A549 (cell line): ENCODE measurements around the gene C17orf107. TPM values are rescaled to one million over a fixed set of nuclear protein-coding genes. Genes with fewer than 3 reads are reported as not detected.

ENCODE experiments used
- ATAC-seq, 2 experiments: fragments of 200-7000 bp in 1 of 2; fragments of >200 bp in 1 of 2; cut with Nextera tagmentation in 1 of 2; cut with Tn5 transposase in 1 of 2; 3 replicates each; pipeline versions ENCODE4 v1.8.0 to v1.9.1; 2018 to 2020; ENCODE audit warnings: mild to moderate bottlenecking in 1 of 2, moderate library complexity in 1 of 2
- CTCF ChIA-PET: fragments of 300-600 bp; sonication (Branson Sonifier 250); formaldehyde crosslinking; extraction: SDS; loops from one replicate; lab custom pipeline; 2021; ENCODE audit warnings: antibody characterized with exemption, inconsistent platforms; lab: Yijun Ruan, JAX
- POLR2A ChIA-PET: fragments of 350-600 bp; formaldehyde crosslinking; extraction: SDS; loops from one replicate; lab custom pipeline; 2021; ENCODE audit warnings: antibody characterized with exemption, inconsistent platforms; lab: Yijun Ruan, JAX
- DNase-seq, 2 experiments: peaks; one replicate each; pipeline versions ENCODE4 v3.0.0 to v3.0.0-alpha.2; 2011 to 2016; ENCODE audit warnings: low read depth in 1 of 2, low spot score in 1 of 2
- FAIRE-seq: peaks from 2 replicates; lab custom pipeline; 2011; peaks lifted over from hg19 to GRCh38; lab: Jason Lieb, UNC
- H3K27ac ChIP-seq, 2 experiments: fragments of >200 bp; sonication (Bioruptor Twin); formaldehyde crosslinking; 3 replicates each; pipeline ENCODE4 v1.5.1; 2016 to 2017
- H3K4me1 ChIP-seq: fragments of >200 bp; sonication (Bioruptor Twin); formaldehyde crosslinking; 3 replicates; pipeline ENCODE4 v1.6.1; 2016
- H3K4me2 ChIP-seq: fragments of >200 bp; sonication (Bioruptor Twin); formaldehyde crosslinking; 3 replicates; pipeline ENCODE4 v1.6.1; 2016
- H3K4me3 ChIP-seq: fragments of >200 bp; sonication (Bioruptor Twin); formaldehyde crosslinking; 3 replicates; pipeline ENCODE4 v1.5.1; 2016
- H3K9me3 ChIP-seq: fragments of >200 bp; sonication (Bioruptor Twin); formaldehyde crosslinking; 3 replicates; pipeline ENCODE4 v1.6.1; 2016
- ATOH8 ChIP-seq: fragments of 250-450 bp; sonication (Bioruptor Pico); IDR thresholded peaks from 2 replicates; pipeline ENCODE4 v1.5.0; 2020; ENCODE audit warnings: low read depth, mild to moderate bottlenecking, moderate library complexity
- BHLHE40 ChIP-seq: IDR thresholded peaks from 2 replicates; pipeline ENCODE4 v1.6.1; 2012; ENCODE audit warnings: low read depth, low read length, inconsistent platforms
- CBX2 ChIP-seq: fragments of 200-600 bp; sonication (generic); IDR thresholded peaks from 2 replicates; pipeline ENCODE4 v1.6.1; 2016; ENCODE audit warnings: low read depth, mild to moderate bottlenecking, borderline replicate concordance
- CEBPB ChIP-seq, 2 experiments: fragments of >200 bp in 1 of 2; sonication (Bioruptor Twin) in 1 of 2; formaldehyde crosslinking in 1 of 2; IDR thresholded peaks; 2 replicates each; pipeline ENCODE4 v1.6.1; 2012 to 2016
- CHD2 ChIP-seq: fragments of 150-350 bp; IDR thresholded peaks from 2 replicates; pipeline ENCODE4 v1.6.1; 2014; ENCODE audit warnings: low read length; ENCODE audit not compliant: partially characterized antibody
- CHD4 ChIP-seq: fragments of 200-600 bp; sonication (generic); IDR thresholded peaks from 2 replicates; pipeline ENCODE4 v1.6.1; 2016; ENCODE audit warnings: antibody characterized with exemption, mild to moderate bottlenecking, borderline replicate concordance
- FOSL2 ChIP-seq, 2 experiments: fragments of 450-650 bp in 1 of 2; fragments of >200 bp in 1 of 2; sonication (Bioruptor Twin) in 1 of 2; formaldehyde crosslinking; IDR thresholded peaks; 2 replicates each; pipeline versions ENCODE4 v1.5.0 to v1.6.1; 2016 to 2020; ENCODE audit warnings: mild to moderate bottlenecking in 1 of 2, moderate library complexity in 1 of 2
- HES2 ChIP-seq: fragments of >200 bp; sonication (Bioruptor Twin); formaldehyde crosslinking; IDR thresholded peaks from 2 replicates; pipeline ENCODE4 v1.6.1; 2016
- HEYL ChIP-seq: fragments of 250-450 bp; sonication (Bioruptor Pico); IDR thresholded peaks from 2 replicates; pipeline ENCODE4 v1.8.0; 2021; ENCODE audit warnings: mild to moderate bottlenecking, moderate library complexity
- HOXA7 ChIP-seq: fragments of 250-450 bp; sonication (Bioruptor Pico); IDR thresholded peaks from 2 replicates; pipeline ENCODE4 v1.5.0; 2020; ENCODE audit warnings: mild to moderate bottlenecking, moderate library complexity
- HOXB5 ChIP-seq: fragments of 250-450 bp; sonication (Bioruptor Pico); IDR thresholded peaks from 2 replicates; pipeline ENCODE4 v1.5.0; 2020; ENCODE audit warnings: mild to moderate bottlenecking, moderate library complexity
- JUN ChIP-seq, 2 experiments: fragments of >200 bp; sonication (Bioruptor Twin); formaldehyde crosslinking; IDR thresholded peaks; 2 replicates in 1 of 2; 3 replicates in 1 of 2; pipeline ENCODE4 v1.6.1; 2016 to 2017
- JUNB ChIP-seq: fragments of >200 bp; sonication (Bioruptor Twin); formaldehyde crosslinking; IDR thresholded peaks from 2 replicates; pipeline ENCODE4 v1.6.1; 2016
- KDM5A ChIP-seq: fragments of 200-600 bp; sonication (generic); IDR thresholded peaks from 2 replicates; pipeline ENCODE4 v1.6.1; 2016; ENCODE audit warnings: antibody characterized with exemption, mild to moderate bottlenecking
- MAZ ChIP-seq: fragments of 150-350 bp; IDR thresholded peaks from 2 replicates; pipeline ENCODE4 v1.6.1; 2014; ENCODE audit warnings: antibody characterized with exemption, low read depth, low read length, borderline replicate concordance
- MYC ChIP-seq: IDR thresholded peaks from 2 replicates; pipeline ENCODE4 v1.6.1; 2012; ENCODE audit warnings: mild to moderate bottlenecking, inconsistent platforms, low read length, improper control_type of control experiment, borderline replicate concordance
- NFE2L2 ChIP-seq: fragments of 150-350 bp; conservative IDR thresholded peaks from 2 replicates; pipeline ENCODE4 v1.6.1; 2014; ENCODE audit warnings: low read length
- PHF8 ChIP-seq: fragments of 200-600 bp; sonication (generic); IDR thresholded peaks from 2 replicates; pipeline ENCODE4 v1.6.1; 2016; ENCODE audit warnings: low read depth, mild to moderate bottlenecking, antibody characterized with exemption, moderate library complexity, borderline replicate concordance
- RAD21 ChIP-seq, 2 experiments: fragments of >200 bp in 1 of 2; sonication (Bioruptor Twin) in 1 of 2; formaldehyde crosslinking in 1 of 2; IDR thresholded peaks in 1 of 2; conservative IDR thresholded peaks in 1 of 2; 2 replicates in 1 of 2; 3 replicates in 1 of 2; pipeline ENCODE4 v1.6.1; 2012 to 2018; ENCODE audit warnings: inconsistent platforms in 1 of 2
- RCOR1 ChIP-seq: fragments of 150-350 bp; IDR thresholded peaks from 2 replicates; pipeline ENCODE4 v1.6.1; 2014; ENCODE audit warnings: antibody characterized with exemption, low read length, low read depth
- RNF2 ChIP-seq: fragments of 200-600 bp; sonication (generic); IDR thresholded peaks from 2 replicates; pipeline ENCODE4 v1.6.1; 2016; ENCODE audit warnings: low read depth, mild to moderate bottlenecking, antibody characterized with exemption, moderate library complexity, borderline replicate concordance
- TFCP2L1 ChIP-seq: fragments of 250-450 bp; sonication (Bioruptor Pico); IDR thresholded peaks from 2 replicates; pipeline ENCODE4 v1.5.0; 2021; ENCODE audit warnings: mild to moderate bottlenecking
- TP53 ChIP-seq: fragments of 250-450 bp; sonication (Bioruptor Pico); IDR thresholded peaks from 2 replicates; pipeline ENCODE4 v1.5.0; 2021; ENCODE audit warnings: mild to moderate bottlenecking, moderate library complexity
- ZFP36 ChIP-seq: fragments of 450-650 bp; IDR thresholded peaks from 2 replicates; pipeline ENCODE4 v1.6.1; 2014; ENCODE audit warnings: borderline replicate concordance; ENCODE audit not compliant: partially characterized antibody
- WGBS: methylation state at CpG from one replicate; pipeline ENCODE4 v1.1.6; 2017; ENCODE audit errors: missing lambda C conversion rate; 5-methylcytosine and 5-hydroxymethylcytosine counted together
- polyA plus RNA-seq, 4 experiments: library from polyadenylated mRNA; depleted of rRNA in 3 of 4; stranded (reverse); fragments of >200 nt; fragmentation: RNase III in 1 of 4; extraction: RNeasy Plus Mini Kit Qiagen cat#74134 plus additional on column Dnase treatment in 1 of 4; gene quantifications; 2 replicates in 3 of 4; 3 replicates in 1 of 4; pipeline ENCODE4 v1.2.3, GENCODE V29; 2011 to 2017
- TF ChIP-seq, protein P1 (sequence below): fragments of 150-350 bp; IDR thresholded peaks from 2 replicates; pipeline ENCODE4 v1.6.1; 2014; ENCODE audit warnings: low read depth, mild to moderate bottlenecking, low read length
- TF ChIP-seq, protein P2 (sequence below): IDR thresholded peaks from 2 replicates; pipeline ENCODE4 v1.6.1; 2012
- TF ChIP-seq, protein P3 (sequence below): IDR thresholded peaks from 2 replicates; pipeline ENCODE4 v1.6.1; 2012; ENCODE audit warnings: low read depth, borderline replicate concordance
- TF ChIP-seq, protein P4 (sequence below): fragments of 450-650 bp; IDR thresholded peaks from 2 replicates; pipeline ENCODE4 v1.6.1; 2014; ENCODE audit warnings: antibody characterized with exemption

The C17orf107 gene
- polyA plus RNA-seq, 2 of the 4 experiments (the other 2 are of a cell fraction) = 0.13 to 0.30 TPM

GRCh38 chr17:4949321-4950074 is 50.2 kb downstream of the C17orf107 start (continued):
- TF ChIP-seq JUNB = no peak
- no peak for TF ChIP-seq CHD4
- TF ChIP-seq NFE2L2 = no peak
- TF ChIP-seq FOSL2 (IDR thresholded peaks at IDR 0.05) = no peak
- peak; percentile 83 for TF ChIP-seq FOSL2 (CRISPR knock-in tag; IDR thresholded peaks at IDR 0.05)
- TF ChIP-seq CEBPB (IDR thresholded peaks at IDR 0.05) = 0 out of 4 replicates have a peak, but pooled peaks of 1 of the 2 experiments have one; percentile 9
- TF ChIP-seq ATOH8 = peak; percentile 38; the same call in 1 of the 2 replicates
- TF ChIP-seq, protein P1, sequence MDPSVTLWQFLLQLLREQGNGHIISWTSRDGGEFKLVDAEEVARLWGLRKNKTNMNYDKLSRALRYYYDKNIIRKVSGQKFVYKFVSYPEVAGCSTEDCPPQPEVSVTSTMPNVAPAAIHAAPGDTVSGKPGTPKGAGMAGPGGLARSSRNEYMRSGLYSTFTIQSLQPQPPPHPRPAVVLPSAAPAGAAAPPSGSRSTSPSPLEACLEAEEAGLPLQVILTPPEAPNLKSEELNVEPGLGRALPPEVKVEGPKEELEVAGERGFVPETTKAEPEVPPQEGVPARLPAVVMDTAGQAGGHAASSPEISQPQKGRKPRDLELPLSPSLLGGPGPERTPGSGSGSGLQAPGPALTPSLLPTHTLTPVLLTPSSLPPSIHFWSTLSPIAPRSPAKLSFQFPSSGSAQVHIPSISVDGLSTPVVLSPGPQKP = no peak
- TF ChIP-seq, protein P2, sequence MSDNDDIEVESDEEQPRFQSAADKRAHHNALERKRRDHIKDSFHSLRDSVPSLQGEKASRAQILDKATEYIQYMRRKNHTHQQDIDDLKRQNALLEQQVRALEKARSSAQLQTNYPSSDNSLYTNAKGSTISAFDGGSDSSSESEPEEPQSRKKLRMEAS = peak; percentile 99
- no peak for TF ChIP-seq RNF2
- peak; percentile 69; the same call in 1 of the 2 replicates for TF ChIP-seq HOXA7 (CRISPR knock-in tag)
- 0 out of 2 replicates have a peak, but pooled peaks have one; percentile 4 for TF ChIP-seq PHF8
- no peak for TF ChIP-seq KDM5A
- TF ChIP-seq ZFP36 = no peak
- TF ChIP-seq TP53 (CRISPR knock-in tag) = no peak
- TF ChIP-seq, protein P3, sequence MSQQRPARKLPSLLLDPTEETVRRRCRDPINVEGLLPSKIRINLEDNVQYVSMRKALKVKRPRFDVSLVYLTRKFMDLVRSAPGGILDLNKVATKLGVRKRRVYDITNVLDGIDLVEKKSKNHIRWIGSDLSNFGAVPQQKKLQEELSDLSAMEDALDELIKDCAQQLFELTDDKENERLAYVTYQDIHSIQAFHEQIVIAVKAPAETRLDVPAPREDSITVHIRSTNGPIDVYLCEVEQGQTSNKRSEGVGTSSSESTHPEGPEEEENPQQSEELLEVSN = peak; percentile 98
- peak; percentile 64; the same call in 1 of the 2 replicates for TF ChIP-seq TFCP2L1 (CRISPR knock-in tag)
- no peak for TF ChIP-seq RCOR1
- peak; percentile 62; the same call in 1 of the 2 replicates for TF ChIP-seq BHLHE40
- peak; percentile 80; the same call in 1 of the 2 replicates for TF ChIP-seq HOXB5
- TF ChIP-seq HEYL (CRISPR knock-in tag) = no peak
- TF ChIP-seq MAZ = peak; percentile 12; the same call in 1 of the 2 replicates
- TF ChIP-seq MYC = peak; percentile 98

GRCh38 chr17:4950075-4950745 is 50.9 kb downstream of the C17orf107 start:
- ATAC-seq (peak; percentile 36 to 39), FAIRE-seq (no peak), DNase-seq (peak; percentile 36 to 57)
- whole genome bisulfite sequencing = 1% methylated on average over 32 of the region's 52 CpGs
- Histone ChIP-seq H3K4me1 (peaks cover 41% of the 10 kb centered on the region), H3K4me2 (peak overlapping the region; percentile 99), H3K4me3 (peak overlapping the region; percentile 98), H3K9me3 (no peaks in the 10 kb centered on the region), H3K27ac (peak overlapping the region; percentile 99)
- ChIA-PET POLR2A (interaction anchor here (4.4 to 4.9 kb wide), 2 partner anchors 10 to 16 kb away, joined by 68 to 78 read pairs; partner anchors contain the start of genes RNF167, SLC25A11 and SPAG7), CTCF (interaction anchor here (1.1 to 7.1 kb wide), 5 partner anchors 15 to 41 kb away, joined by 3 to 63 read pairs (median 7); partner anchors contain the start of gene SPAG7)
- TF ChIP-seq JUN (IDR thresholded peaks at IDR 0.05) = peak; percentile 64 to 95; a peak in 3 of 5 replicates
- no peak for TF ChIP-seq CBX2
- TF ChIP-seq CHD2 = no peak
- TF ChIP-seq ATOH8 = no peak
- no peak for TF ChIP-seq CHD4
- TF ChIP-seq PHF8 = peak; percentile 12; the same call in 1 of the 2 replicates
- no peak for TF ChIP-seq MAZ
- TF ChIP-seq, protein P2 = 0 out of 2 replicates have a peak, but pooled peaks have one; percentile 12
- no peak for TF ChIP-seq HES2
- TF ChIP-seq NFE2L2 = no peak
- TF ChIP-seq RAD21 (conservative IDR thresholded peaks at IDR 0.05 in 1 of 2, IDR thresholded peaks at IDR 0.05 in 1 of 2) = no peak
- TF ChIP-seq HEYL (CRISPR knock-in tag) = no peak
- TF ChIP-seq, protein P4, sequence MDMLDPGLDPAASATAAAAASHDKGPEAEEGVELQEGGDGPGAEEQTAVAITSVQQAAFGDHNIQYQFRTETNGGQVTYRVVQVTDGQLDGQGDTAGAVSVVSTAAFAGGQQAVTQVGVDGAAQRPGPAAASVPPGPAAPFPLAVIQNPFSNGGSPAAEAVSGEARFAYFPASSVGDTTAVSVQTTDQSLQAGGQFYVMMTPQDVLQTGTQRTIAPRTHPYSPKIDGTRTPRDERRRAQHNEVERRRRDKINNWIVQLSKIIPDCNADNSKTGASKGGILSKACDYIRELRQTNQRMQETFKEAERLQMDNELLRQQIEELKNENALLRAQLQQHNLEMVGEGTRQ = no peak
- TF ChIP-seq TP53 (CRISPR knock-in tag) = no peak
- TF ChIP-seq HOXA7 (CRISPR knock-in tag) = no peak
